Measurements from ENCODE around the gene CCR9.

- TF ChIP-seq CTCF (IDR thresholded peaks at IDR 0.05; ENCODE audit: poor library complexity, severe bottlenecking) (no peak), EZH2 (IDR thresholded peaks at IDR 0.05; ENCODE audit: borderline replicate concordance, insufficient read depth, low read length, poor library complexity, severe bottlenecking) (no peak), REST (IDR thresholded peaks at IDR 0.05; ENCODE audit: borderline replicate concordance) (no peak), EP300 (conservative IDR thresholded peaks at IDR 0.05; ENCODE audit: poor library complexity, severe bottlenecking) (no peak), TAF1 (IDR thresholded peaks at IDR 0.05; ENCODE audit: low read depth) (no peak), RAD21 (conservative IDR thresholded peaks at IDR 0.05) (no peak), POLR2AphosphoS5 (IDR thresholded peaks at IDR 0.05) (no peak)
Observed at GRCh38 chr3:45858809-45859543, 27.4 kb upstream of the CCR9 start.
